Natural killer cell (primary cell): Measurements from ENCODE around the gene IFT22. TPM values are rescaled to one million over a fixed set of nuclear protein-coding genes. Genes with fewer than 3 reads are reported as not detected.
A peak's percentile ranks its signal among the peaks of the same experiment; 100 is the strongest.

Source experiments
- ATAC-seq, 3 donors: fragments of 150-1000 bp in 2 of 3; fragments of 200-7000 bp in 1 of 3; cut with Tn5 transposase; 1 replicate in 1 of 3; 2 replicates in 2 of 3; pipeline ENCODE4 v1.10.0; 2021; ENCODE audit warnings: mild to moderate bottlenecking in 2 of 3, moderate library complexity in 2 of 3
- DNase-seq, 2 donors: peaks; one replicate each; pipeline versions ENCODE4 v3.0.0 to v3.0.0-alpha.2; 2013 to 2021; ENCODE audit warnings: mixed read lengths in 1 of 2
- H3K27ac ChIP-seq: one replicate; pipeline ENCODE4 v1.5.1; 2013; ENCODE audit warnings: mild to moderate bottlenecking, low read length
- H3K27me3 ChIP-seq: one replicate; pipeline ENCODE4 v1.6.1; 2013; ENCODE audit warnings: low read length; ENCODE audit not compliant: control insufficient read depth, insufficient read depth
- H3K36me3 ChIP-seq: one replicate; pipeline ENCODE4 v1.6.1; 2013; ENCODE audit warnings: low read length; ENCODE audit not compliant: control insufficient read depth, insufficient read depth
- H3K4me1 ChIP-seq: one replicate; pipeline ENCODE4 v1.6.1; 2013; ENCODE audit warnings: low read length; ENCODE audit not compliant: control insufficient read depth, insufficient read depth
- H3K4me3 ChIP-seq: one replicate; pipeline ENCODE4 v1.5.1; 2013; ENCODE audit warnings: low read length
- H3K9me3 ChIP-seq: one replicate; pipeline ENCODE4 v1.6.1; 2013; ENCODE audit warnings: low read length; ENCODE audit not compliant: control insufficient read depth, insufficient read depth
- H3K27ac Mint-ChIP-seq, 2 donors: one replicate each; pipeline ENCODE4 v1.8.0; 2022; ENCODE audit warnings: mild to moderate bottlenecking in 2 of 2, mixed read lengths in 2 of 2, moderate library complexity in 1 of 2
- H3K27me3 Mint-ChIP-seq, 2 donors: one replicate each; pipeline ENCODE4 v1.8.0; 2022; ENCODE audit warnings: low read depth in 2 of 2, mixed read lengths in 2 of 2
- H3K36me3 Mint-ChIP-seq: one replicate; pipeline ENCODE4 v1.8.0; 2022; ENCODE audit warnings: mixed read lengths
- H3K4me1 Mint-ChIP-seq, 2 donors: one replicate each; pipeline ENCODE4 v1.8.0; 2022; ENCODE audit warnings: mixed read lengths in 2 of 2
- H3K4me3 Mint-ChIP-seq: one replicate; pipeline ENCODE4 v1.8.0; 2022; ENCODE audit warnings: mild to moderate bottlenecking, moderate library complexity, mixed read lengths
- H3K9me3 Mint-ChIP-seq, 2 donors: one replicate each; pipeline ENCODE4 v1.8.0; 2022; ENCODE audit warnings: mixed read lengths in 2 of 2
- CTCF ChIP-seq: fragments of 200-600 bp; IDR thresholded peaks from one replicate; pipeline ENCODE4 v1.8.0; 2022; ENCODE audit warnings: antibody characterized with exemption
- WGBS: methylation state at CpG from one replicate; pipeline ENCODE4 v1.1.7; 2013; ENCODE audit warnings: missing lambda C conversion rate; ENCODE audit not compliant: insufficient coverage; 5-methylcytosine and 5-hydroxymethylcytosine counted together
- intact Hi-C: fragments of 100-400 bp; cut with micrococcal nuclease; formaldehyde crosslinking; loops from one replicate; pipeline ENCODE4 v1.14.2; 2022
- total RNA-seq, 4 donors: library from RNA; stranded (reverse); fragments of 120-200 nt in 1 of 4; gene quantifications; one replicate each; pipeline versions ENCODE4 v1.2.3 to v1.2.4, GENCODE V29; 2013 to 2022

IFT22 gene
- total RNA-seq, 3 donors from 2014 or later (not counting 1 experiment from before 2014, with no cell fraction given), result 2.9 to 3.8 (median 3.7) TPM

DNA sequence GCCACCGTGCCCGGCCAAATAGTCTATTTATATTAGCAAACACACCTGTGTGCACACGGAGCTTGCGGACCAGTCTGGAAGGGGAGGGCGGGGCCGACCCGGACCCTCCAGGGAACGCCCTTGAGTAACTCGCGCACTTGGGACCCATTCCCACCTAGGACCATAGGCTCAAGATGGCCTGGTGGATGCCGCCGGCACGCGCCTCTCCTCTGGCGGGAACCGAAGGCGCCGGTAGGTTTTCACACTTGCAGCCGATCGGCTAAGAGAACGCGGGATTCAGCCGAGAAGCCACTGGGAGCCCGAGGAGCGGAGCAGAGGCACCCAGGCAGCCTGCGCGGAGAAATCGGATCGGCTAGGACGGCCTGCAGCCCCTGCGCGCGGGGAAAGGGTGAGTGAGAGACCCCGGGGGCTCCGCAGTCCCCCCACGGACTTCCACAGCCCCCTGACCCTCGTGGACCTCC is 18.9 kb downstream of the IFT22 start:
- peaks cover 15% of the 10 kb centered on the region for H3K36me3 Mint-ChIP-seq
- Histone ChIP-seq H3K9me3 (peaks cover 17% of the 10 kb centered on the region), H3K27ac (no peak overlapping the region), H3K4me1 (peaks cover 20% of the 10 kb centered on the region), H3K36me3 (no peaks in the 10 kb centered on the region), H3K4me3 (peak overlapping the region; percentile 30), H3K27me3 (peaks cover 49% of the 10 kb centered on the region)
- TF ChIP-seq CTCF, result no peak
- no peak overlapping the region for H3K27ac Mint-ChIP-seq
- peaks cover 5 to 7% of the 10 kb centered on the region in 2 donors for H3K9me3 Mint-ChIP-seq
- WGBS, result 17% methylated on average over 37 of the region's 37 CpGs
- peak overlapping the region; percentile 76 for H3K4me3 Mint-ChIP-seq
- intact Hi-C loops, result no loop called here
- H3K4me1 Mint-ChIP-seq, result peaks cover 8 to 9% of the 10 kb centered on the region in 2 donors
- H3K27me3 Mint-ChIP-seq, result peaks cover 40 to 45% of the 10 kb centered on the region in 2 donors
- ATAC-seq (no peak), DNase-seq (no peak)

- Mint-ChIP-seq H3K27me3 (peaks cover 32 to 42% of the 10 kb centered on the region in 2 donors), H3K4me1 (peaks cover 8 to 9% of the 10 kb centered on the region in 2 donors), H3K9me3 (peaks cover 5 to 7% of the 10 kb centered on the region in 2 donors), H3K27ac (no peak overlapping the region), H3K4me3 (no peak overlapping the region), H3K36me3 (peaks cover 15% of the 10 kb centered on the region)
- Histone ChIP-seq H3K27ac (no peak overlapping the region), H3K27me3 (peaks cover 46% of the 10 kb centered on the region), H3K4me3 (no peak overlapping the region), H3K4me1 (peaks cover 20% of the 10 kb centered on the region), H3K9me3 (peaks cover 17% of the 10 kb centered on the region), H3K36me3 (no peaks in the 10 kb centered on the region)
- DNase-seq, result no peak
- WGBS, result 69% methylated on average over 16 of the region's 16 CpGs
- no peak for ATAC-seq
- intact Hi-C loops, result no loop called here
- TF ChIP-seq CTCF, result no peak
Observed at GRCh38 chr7:101300465-101301376, 20.9 kb downstream of the IFT22 start.

DNA sequence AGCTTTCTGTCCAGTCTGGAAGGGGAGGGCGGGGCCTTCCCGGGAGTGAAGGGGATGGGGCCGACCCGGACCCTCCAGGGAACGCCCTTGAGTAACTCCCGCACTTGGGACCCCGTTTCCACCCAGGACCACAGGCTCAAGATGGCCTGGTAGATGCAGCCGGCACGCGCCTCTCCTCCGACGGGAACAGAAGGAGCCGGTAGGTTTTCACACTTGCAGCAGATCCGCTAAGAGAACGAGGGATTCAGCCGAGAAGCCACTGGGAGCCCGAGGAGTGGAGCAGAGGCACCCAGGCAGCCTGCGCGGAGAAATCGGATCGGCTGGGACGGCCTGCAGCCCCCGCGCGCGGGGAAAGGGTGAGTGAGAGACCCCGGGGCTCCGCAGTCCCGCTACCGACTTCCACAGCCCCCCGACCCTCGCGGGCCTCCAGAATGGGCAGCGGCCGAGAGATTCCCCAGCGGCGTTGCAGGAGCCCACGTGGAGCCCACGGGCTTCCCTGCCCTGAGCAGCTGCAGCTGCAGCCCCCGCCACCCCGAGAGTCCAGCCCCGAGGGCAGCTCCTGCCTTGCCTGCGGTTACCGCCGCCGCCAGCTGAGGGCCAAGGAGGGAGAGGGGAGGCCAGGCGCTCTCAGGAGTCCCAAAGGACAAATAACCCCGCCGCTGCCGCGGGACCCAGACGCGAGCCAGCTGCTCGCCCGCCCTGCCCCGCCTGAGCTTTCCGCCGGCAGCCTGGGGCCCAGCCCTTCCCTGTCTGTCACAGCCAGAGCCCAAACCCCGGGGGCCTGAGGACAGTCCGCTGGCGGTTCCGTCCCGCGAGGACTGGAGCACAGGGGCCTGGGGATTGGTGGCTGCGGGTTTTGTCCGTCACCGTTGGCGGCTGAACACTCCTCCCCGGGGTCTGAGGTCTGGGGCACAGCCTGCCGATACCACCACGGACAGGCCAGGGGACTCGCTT is 21.8 kb downstream of the IFT22 start:
- Histone ChIP-seq H3K27ac (no peak overlapping the region), H3K36me3 (no peaks in the 10 kb centered on the region), H3K9me3 (peaks cover 17% of the 10 kb centered on the region), H3K4me1 (peaks cover 20% of the 10 kb centered on the region), H3K27me3 (peaks cover 46% of the 10 kb centered on the region), H3K4me3 (no peak overlapping the region)
- no peak for TF ChIP-seq CTCF
- Mint-ChIP-seq H3K36me3 (peaks cover 15% of the 10 kb centered on the region), H3K27me3 (peaks cover 31 to 46% of the 10 kb centered on the region in 2 donors), H3K4me1 (peaks cover 8 to 9% of the 10 kb centered on the region in 2 donors), H3K27ac (no peak overlapping the region), H3K4me3 (no peak overlapping the region), H3K9me3 (peaks cover 5 to 7% of the 10 kb centered on the region in 2 donors)
- no peak for ATAC-seq
- intact Hi-C loops, result no loop called here
- no peak for DNase-seq
- 12% methylated on average over 72 of the region's 72 CpGs for WGBS
